ENCODE results near the gene NTRK2. TPM values are rescaled to one million over a fixed set of nuclear protein-coding genes. Genes with fewer than 3 reads are reported as not detected.

NTRK2 gene
- total RNA-seq, 1 donor from 2014 or later: 65.0 TPM

DNA sequence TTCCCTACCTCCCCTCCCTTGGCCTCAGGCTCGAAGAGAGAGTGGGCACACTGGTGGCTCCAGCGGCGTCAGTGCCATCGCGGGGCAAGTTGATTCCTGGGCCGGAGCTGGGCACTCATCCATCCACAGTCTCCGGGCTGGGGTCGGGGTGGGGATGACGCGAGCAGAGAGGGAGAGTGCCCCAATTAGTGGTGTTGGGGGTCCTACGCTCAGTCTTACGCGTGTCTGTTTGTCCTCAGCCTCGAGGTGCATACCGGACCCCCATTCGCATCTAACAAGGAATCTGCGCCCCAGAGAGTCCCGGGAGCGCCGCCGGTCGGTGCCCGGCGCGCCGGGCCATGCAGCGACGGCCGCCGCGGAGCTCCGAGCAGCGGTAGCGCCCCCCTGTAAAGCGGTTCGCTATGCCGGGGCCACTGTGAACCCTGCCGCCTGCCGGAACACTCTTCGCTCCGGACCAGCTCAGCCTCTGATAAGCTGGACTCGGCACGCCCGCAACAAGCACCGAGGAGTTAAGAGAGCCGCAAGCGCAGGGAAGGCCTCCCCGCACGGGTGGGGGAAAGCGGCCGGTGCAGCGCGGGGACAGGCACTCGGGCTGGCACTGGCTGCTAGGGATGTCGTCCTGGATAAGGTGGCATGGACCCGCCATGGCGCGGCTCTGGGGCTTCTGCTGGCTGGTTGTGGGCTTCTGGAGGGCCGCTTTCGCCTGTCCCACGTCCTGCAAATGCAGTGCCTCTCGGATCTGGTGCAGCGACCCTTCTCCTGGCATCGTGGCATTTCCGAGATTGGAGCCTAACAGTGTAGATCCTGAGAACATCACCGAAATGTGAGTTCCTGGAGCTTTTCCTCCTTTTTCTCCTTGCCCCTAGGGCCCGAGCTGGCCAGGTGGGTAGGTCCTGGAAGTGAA is 861 bp downstream of the NTRK2 start:
- Mint-ChIP-seq H3K36me3 (no peaks in the 10 kb centered on the region), H3K4me3 (peak overlapping the region; percentile 81), H3K27me3 (ENCODE audit: low read depth) (peaks cover 26% of the 10 kb centered on the region), H3K27ac (peak overlapping the region; percentile 67), H3K4me1 (peaks cover 42% of the 10 kb centered on the region), H3K9me3 (peaks cover 7% of the 10 kb centered on the region)
- peak; percentile 21 to 46 for DNase-seq (ENCODE audit: low spot score in 2 of 2, unreplicated experiment in 2 of 2)
- TF ChIP-seq, protein P1, sequence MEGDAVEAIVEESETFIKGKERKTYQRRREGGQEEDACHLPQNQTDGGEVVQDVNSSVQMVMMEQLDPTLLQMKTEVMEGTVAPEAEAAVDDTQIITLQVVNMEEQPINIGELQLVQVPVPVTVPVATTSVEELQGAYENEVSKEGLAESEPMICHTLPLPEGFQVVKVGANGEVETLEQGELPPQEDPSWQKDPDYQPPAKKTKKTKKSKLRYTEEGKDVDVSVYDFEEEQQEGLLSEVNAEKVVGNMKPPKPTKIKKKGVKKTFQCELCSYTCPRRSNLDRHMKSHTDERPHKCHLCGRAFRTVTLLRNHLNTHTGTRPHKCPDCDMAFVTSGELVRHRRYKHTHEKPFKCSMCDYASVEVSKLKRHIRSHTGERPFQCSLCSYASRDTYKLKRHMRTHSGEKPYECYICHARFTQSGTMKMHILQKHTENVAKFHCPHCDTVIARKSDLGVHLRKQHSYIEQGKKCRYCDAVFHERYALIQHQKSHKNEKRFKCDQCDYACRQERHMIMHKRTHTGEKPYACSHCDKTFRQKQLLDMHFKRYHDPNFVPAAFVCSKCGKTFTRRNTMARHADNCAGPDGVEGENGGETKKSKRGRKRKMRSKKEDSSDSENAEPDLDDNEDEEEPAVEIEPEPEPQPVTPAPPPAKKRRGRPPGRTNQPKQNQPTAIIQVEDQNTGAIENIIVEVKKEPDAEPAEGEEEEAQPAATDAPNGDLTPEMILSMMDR (IDR thresholded peaks at IDR 0.05; ENCODE audit: unreplicated experiment): peak; percentile 14

DNA sequence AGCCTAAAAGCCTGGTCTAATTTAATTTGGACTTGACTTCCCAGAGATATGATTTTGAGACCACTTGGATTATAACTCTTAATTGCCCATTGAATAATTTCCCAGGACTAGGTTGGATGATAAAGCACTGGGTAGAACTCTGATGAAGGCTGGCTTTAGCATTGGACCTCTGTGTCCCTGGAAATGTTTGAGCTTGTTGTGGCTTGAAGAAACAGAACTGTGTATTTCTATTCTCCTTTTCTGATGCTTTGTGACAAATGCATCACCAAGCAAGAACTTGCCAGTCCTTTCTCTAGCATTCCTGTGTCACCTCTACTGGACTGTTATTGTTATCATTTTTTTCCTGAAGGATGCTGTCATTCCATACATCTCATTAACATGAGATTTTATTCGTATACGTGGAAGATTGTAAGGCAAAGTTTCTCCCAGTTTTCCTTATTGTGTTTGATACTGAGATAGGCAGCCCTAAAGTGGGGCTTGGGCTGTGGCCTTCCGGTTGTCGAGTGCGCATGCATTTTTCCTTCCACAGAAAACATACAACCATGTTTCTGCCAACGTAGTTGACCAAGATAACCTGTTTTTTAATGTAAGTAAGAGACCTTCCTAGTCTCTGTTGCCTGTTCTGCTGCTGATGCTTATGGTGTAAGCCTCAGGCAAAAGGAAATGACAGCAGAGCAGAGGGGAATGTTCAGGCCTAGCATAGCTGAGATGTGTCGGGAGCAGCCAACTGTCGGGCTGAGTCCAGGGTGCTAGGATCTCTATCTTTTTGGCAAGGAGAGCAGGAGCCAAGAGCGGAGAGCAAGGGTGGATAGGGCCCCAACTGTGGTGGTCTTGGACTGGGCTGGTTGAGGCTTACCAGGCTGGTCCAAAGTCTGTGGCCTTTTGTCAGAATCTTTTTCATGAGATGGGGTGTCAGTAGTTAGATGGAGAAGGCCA is 2.3 kb downstream of the NTRK2 start:
- Mint-ChIP-seq H3K27ac (peak overlapping the region; percentile 73), H3K27me3 (ENCODE audit: low read depth) (peaks cover 26% of the 10 kb centered on the region), H3K4me3 (peak overlapping the region; percentile 81), H3K4me1 (peaks cover 55% of the 10 kb centered on the region), H3K9me3 (no peaks in the 10 kb centered on the region), H3K36me3 (no peaks in the 10 kb centered on the region)
- TF ChIP-seq, protein P1 (IDR thresholded peaks at IDR 0.05; ENCODE audit: unreplicated experiment): no peak
- no peak for DNase-seq (ENCODE audit: low spot score in 2 of 2, unreplicated experiment in 2 of 2)

DNA sequence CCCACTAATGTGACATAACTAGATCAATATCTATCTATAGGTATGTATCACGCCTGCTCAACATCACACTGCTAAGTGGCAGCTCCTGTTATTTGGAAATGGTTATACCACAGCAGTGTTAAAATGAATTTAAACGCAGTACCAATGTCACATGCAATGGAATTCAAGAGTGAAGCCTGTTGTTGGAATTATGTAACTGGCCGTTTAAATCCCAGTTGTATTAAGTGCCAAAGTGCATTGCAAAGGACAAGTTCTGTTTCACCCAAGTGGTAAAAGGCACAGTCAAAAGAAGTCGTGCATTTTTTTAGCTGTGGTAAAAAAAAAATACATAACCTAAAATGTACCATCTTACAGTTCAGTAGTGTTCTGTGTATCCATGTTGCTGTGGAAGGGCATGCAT is 4.3 kb downstream of the NTRK2 start:
- Mint-ChIP-seq H3K27me3 (ENCODE audit: low read depth) (peaks cover 22% of the 10 kb centered on the region), H3K4me3 (peak overlapping the region; percentile 81), H3K4me1 (peaks cover 58% of the 10 kb centered on the region), H3K36me3 (peaks cover 5% of the 10 kb centered on the region), H3K27ac (peak overlapping the region; percentile 55), H3K9me3 (no peaks in the 10 kb centered on the region)
- TF ChIP-seq, protein P1 (IDR thresholded peaks at IDR 0.05; ENCODE audit: unreplicated experiment): no peak
- no peak for DNase-seq (ENCODE audit: low spot score in 2 of 2, unreplicated experiment in 2 of 2)

DNA sequence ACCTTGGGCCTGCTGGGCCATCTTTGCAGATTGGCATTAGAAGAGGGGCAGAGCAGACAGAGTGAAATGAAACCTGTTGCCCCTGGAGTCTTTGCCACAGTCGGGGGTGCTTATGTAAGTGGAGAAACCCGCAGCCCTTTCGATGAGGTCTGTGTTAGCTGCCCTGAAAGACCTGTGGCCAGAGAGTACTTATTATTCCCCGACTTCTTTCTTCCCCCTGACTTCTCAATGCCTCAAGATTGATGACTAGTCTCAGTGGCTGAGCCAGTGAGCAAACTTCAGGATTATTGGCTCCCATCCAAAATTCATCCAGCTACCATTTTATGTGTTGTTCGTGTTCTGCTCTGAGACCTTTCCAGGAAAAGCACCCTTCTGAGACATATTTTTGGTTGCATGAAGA is 7.6 kb downstream of the NTRK2 start:
- Mint-ChIP-seq H3K27me3 (ENCODE audit: low read depth) (peaks cover under 1% of the 10 kb centered on the region), H3K36me3 (peaks cover 5% of the 10 kb centered on the region), H3K4me3 (peak overlapping the region; percentile 3), H3K9me3 (no peaks in the 10 kb centered on the region), H3K4me1 (peaks cover 59% of the 10 kb centered on the region), H3K27ac (no peak overlapping the region)
- TF ChIP-seq, protein P1 (IDR thresholded peaks at IDR 0.05; ENCODE audit: unreplicated experiment): no peak
- DNase-seq (ENCODE audit: low spot score in 2 of 2, unreplicated experiment in 2 of 2): no peak

DNA sequence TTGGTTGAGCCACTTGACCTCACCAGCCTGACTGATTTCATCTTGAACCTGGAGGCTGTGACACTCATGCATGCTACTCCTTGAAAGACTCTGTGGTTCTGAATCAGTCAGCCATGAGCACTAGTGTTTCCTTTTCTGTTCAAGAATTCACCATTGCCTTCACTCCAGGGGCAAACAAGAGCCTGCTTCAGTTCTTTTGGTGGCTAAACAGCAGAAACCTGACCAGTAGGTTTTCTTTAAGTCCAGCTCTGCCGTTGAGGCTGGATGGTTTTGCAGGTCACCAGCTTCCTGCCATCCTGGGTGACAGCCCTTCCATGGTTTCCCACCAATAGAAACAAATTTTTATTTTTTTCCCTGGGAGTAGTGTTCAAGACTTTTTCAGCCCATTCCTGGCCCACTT is 10.0 kb downstream of the NTRK2 start:
- no peak overlapping the region for H3K27ac Mint-ChIP-seq
- H3K9me3 Mint-ChIP-seq: no peaks in the 10 kb centered on the region
- no peaks in the 10 kb centered on the region for H3K27me3 Mint-ChIP-seq (ENCODE audit: low read depth)
- H3K4me1 Mint-ChIP-seq: peaks cover 47% of the 10 kb centered on the region
- peaks cover 9% of the 10 kb centered on the region for H3K36me3 Mint-ChIP-seq
- H3K4me3 Mint-ChIP-seq: no peak overlapping the region
- no peak for DNase-seq (ENCODE audit: low spot score in 2 of 2, unreplicated experiment in 2 of 2)
- TF ChIP-seq, protein P1 (IDR thresholded peaks at IDR 0.05; ENCODE audit: unreplicated experiment): no peak
